ENCODE data around the gene PRDM16.

Gene PRDM16

GRCh38 chr1:3444736-3445135, 375.7 kb downstream of the PRDM16 start:
- DNase-seq = no peak
- in situ Hi-C loops (cut with HindIII; ENCODE audit: low pct_ligation_motif_present, low pct_unique_long_range_greater_than_20kb, low sequenced_read_pairs) = no loop called here

GRCh38 chr1:3450202-3450863, 381.3 kb downstream of the PRDM16 start:
- in situ Hi-C loops (cut with HindIII; ENCODE audit: low pct_ligation_motif_present, low pct_unique_long_range_greater_than_20kb, low sequenced_read_pairs) = no loop called here
- DNase-seq = no peak

- in situ Hi-C loops (cut with HindIII; ENCODE audit: low pct_ligation_motif_present, low pct_unique_long_range_greater_than_20kb, low sequenced_read_pairs) = no loop called here
- no peak for DNase-seq
Measured at GRCh38 chr1:3450983-3451382, 382.0 kb downstream of the PRDM16 start.

- in situ Hi-C loops (cut with HindIII; ENCODE audit: low pct_ligation_motif_present, low pct_unique_long_range_greater_than_20kb, low sequenced_read_pairs) = no loop called here
- DNase-seq = no peak
Measured at GRCh38 chr1:3451994-3452865, 383.2 kb downstream of the PRDM16 start.

- in situ Hi-C loops (cut with HindIII; ENCODE audit: low pct_ligation_motif_present, low pct_unique_long_range_greater_than_20kb, low sequenced_read_pairs) = no loop called here
- no peak for DNase-seq
Measured at GRCh38 chr1:3452866-3453175, 383.8 kb downstream of the PRDM16 start.

GRCh38 chr1:3453203-3453761, 384.3 kb downstream of the PRDM16 start:
- in situ Hi-C loops (cut with HindIII; ENCODE audit: low pct_ligation_motif_present, low pct_unique_long_range_greater_than_20kb, low sequenced_read_pairs) = no loop called here
- DNase-seq = peak; percentile 68

GRCh38 chr1:3453891-3454810, 385.1 kb downstream of the PRDM16 start, which contains the start of gene ARHGEF16:
Gene ARHGEF16, plus strand, starts transcription at chr1:3454665. Its CDS starts 8,420 bp downstream, at chr1:3463085.
- DNase-seq = peak; percentile 67
- in situ Hi-C loops (cut with HindIII; ENCODE audit: low pct_ligation_motif_present, low pct_unique_long_range_greater_than_20kb, low sequenced_read_pairs) = no loop called here

- peak; percentile 20 for DNase-seq
- in situ Hi-C loops (cut with HindIII; ENCODE audit: low pct_ligation_motif_present, low pct_unique_long_range_greater_than_20kb, low sequenced_read_pairs) = no loop called here
Measured at GRCh38 chr1:3454811-3455618, 386.0 kb downstream of the PRDM16 start.

- in situ Hi-C loops (cut with HindIII; ENCODE audit: low pct_ligation_motif_present, low pct_unique_long_range_greater_than_20kb, low sequenced_read_pairs) = no loop called here
Measured at GRCh38 chr1:3455670-3456448, 386.9 kb downstream of the PRDM16 start.

GRCh38 chr1:3456449-3456963, 387.5 kb downstream of the PRDM16 start:
- no peak for DNase-seq
- in situ Hi-C loops (cut with HindIII; ENCODE audit: low pct_ligation_motif_present, low pct_unique_long_range_greater_than_20kb, low sequenced_read_pairs) = no loop called here

More at GRCh38 chr1:3455670-3456448, 386.9 kb downstream of the PRDM16 start:
- DNase-seq = no peak

- in situ Hi-C loops (cut with HindIII; ENCODE audit: low pct_ligation_motif_present, low pct_unique_long_range_greater_than_20kb, low sequenced_read_pairs) = no loop called here
- DNase-seq = no peak
Measured at GRCh38 chr1:3456964-3457909, 388.2 kb downstream of the PRDM16 start.

- in situ Hi-C loops (cut with HindIII; ENCODE audit: low pct_ligation_motif_present, low pct_unique_long_range_greater_than_20kb, low sequenced_read_pairs) = no loop called here
- DNase-seq = no peak
Measured at GRCh38 chr1:3457910-3458883, 389.2 kb downstream of the PRDM16 start.

- in situ Hi-C loops (cut with HindIII; ENCODE audit: low pct_ligation_motif_present, low pct_unique_long_range_greater_than_20kb, low sequenced_read_pairs) = no loop called here
- peak; percentile 23 for DNase-seq
Measured at GRCh38 chr1:3459051-3459908, 390.3 kb downstream of the PRDM16 start.

Data from ACHN (cell line).